Skeletal muscle satellite cell (primary cell): ENCODE data around the gene ZNRF1.

Source experiments
- H3K27me3 ChIP-seq: 2 replicates; pipeline ENCODE4 v1.7.0; 2013; ENCODE audit warnings: low read length; ENCODE audit not compliant: control insufficient read depth, insufficient read depth
- H3K36me3 ChIP-seq: 2 replicates; pipeline ENCODE4 v1.7.0; 2013; ENCODE audit warnings: mild to moderate bottlenecking, control low read depth, low read length; ENCODE audit not compliant: insufficient read depth
- H3K4me1 ChIP-seq: 2 replicates; pipeline ENCODE4 v1.7.0; 2013; ENCODE audit warnings: low read length; ENCODE audit not compliant: control insufficient read depth, insufficient read depth
- H3K4me2 ChIP-seq: 2 replicates; pipeline ENCODE4 v1.7.0; 2013; ENCODE audit warnings: mild to moderate bottlenecking, low read length
- H3K4me3 ChIP-seq: 2 replicates; pipeline ENCODE4 v1.7.0; 2013; ENCODE audit warnings: low read length
- H3K9ac ChIP-seq: 2 replicates; pipeline ENCODE4 v1.7.0; 2013; ENCODE audit warnings: mild to moderate bottlenecking, low read depth, low read length, moderate library complexity
- H3K9me3 ChIP-seq: replicated peaks from 2 replicates; pipeline ENCODE4 v1.7.0; 2013; ENCODE audit warnings: mild to moderate bottlenecking, control low read depth, low read length

The ZNRF1 gene

GRCh38 chr16:75074920-75075687, 76.3 kb downstream of the ZNRF1 start:
- Histone ChIP-seq H3K4me1 (peaks cover 6% of the 10 kb centered on the region), H3K4me2 (no peak overlapping the region), H3K4me3 (no peak overlapping the region), H3K27me3 (no peaks in the 10 kb centered on the region), H3K36me3 (no peaks in the 10 kb centered on the region), H3K9me3 (no peaks in the 10 kb centered on the region), H3K9ac (no peak overlapping the region)

GRCh38 chr16:75075688-75076268, 77.0 kb downstream of the ZNRF1 start:
- Histone ChIP-seq H3K27me3 (no peaks in the 10 kb centered on the region), H3K4me2 (no peak overlapping the region), H3K9ac (no peak overlapping the region), H3K36me3 (no peaks in the 10 kb centered on the region), H3K9me3 (no peaks in the 10 kb centered on the region), H3K4me3 (no peak overlapping the region), H3K4me1 (peaks cover 8% of the 10 kb centered on the region)

DNA sequence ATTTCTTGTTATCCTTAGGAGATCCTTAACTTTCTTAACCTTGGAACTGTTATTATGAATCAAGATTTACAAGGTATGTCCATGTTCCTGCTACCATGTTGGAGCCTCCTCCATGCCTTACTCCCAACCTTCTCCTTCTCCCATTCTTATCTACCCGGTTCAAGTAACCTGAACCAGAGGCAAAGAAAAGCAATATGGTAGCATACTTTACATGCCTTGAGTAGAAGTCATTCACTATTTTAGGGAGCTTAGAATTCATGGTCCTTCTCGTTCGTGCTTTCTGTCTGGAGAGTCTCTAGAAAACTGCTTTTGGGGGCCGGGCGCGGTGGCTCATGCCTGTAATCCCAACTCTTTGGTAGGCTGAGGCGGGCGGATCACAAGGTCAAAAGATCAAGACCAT, 80.1 kb downstream of the ZNRF1 start:
- H3K4me3 ChIP-seq: no peak overlapping the region
- H3K4me1 ChIP-seq: peaks cover 11% of the 10 kb centered on the region
- no peaks in the 10 kb centered on the region for H3K9me3 ChIP-seq
- H3K9ac ChIP-seq: no peak overlapping the region
- no peaks in the 10 kb centered on the region for H3K27me3 ChIP-seq
- H3K4me2 ChIP-seq: no peak overlapping the region
- no peaks in the 10 kb centered on the region for H3K36me3 ChIP-seq

DNA sequence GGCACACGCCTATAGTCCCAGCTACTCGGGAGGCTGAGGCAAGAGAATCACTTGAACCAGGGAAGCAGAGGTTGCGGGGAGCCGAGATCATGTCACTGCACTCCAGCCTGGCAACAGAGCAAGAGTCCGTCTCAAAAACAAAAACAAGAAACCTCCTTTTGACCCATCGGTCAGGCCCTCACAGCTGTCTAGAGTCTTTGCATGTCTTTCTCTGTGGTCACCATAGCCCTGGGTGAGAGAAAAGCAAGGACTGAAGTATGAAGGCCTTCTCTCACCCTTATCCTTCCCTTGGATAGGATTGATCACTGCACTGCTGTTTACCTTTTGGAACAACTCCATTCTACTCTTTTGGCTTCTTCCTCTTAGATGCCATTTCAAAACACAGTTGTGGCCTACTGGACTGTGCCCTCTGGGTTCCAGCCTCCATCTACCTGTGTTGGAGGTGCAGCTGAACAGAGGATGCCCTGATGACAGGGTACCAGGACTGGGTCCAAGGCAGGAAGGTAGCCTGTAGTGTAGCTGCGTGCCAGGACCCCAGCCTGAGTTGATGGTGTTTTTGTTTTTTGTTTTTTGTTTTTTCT, 80.6 kb downstream of the ZNRF1 start:
- Histone ChIP-seq H3K27me3 (no peaks in the 10 kb centered on the region), H3K4me1 (peaks cover 11% of the 10 kb centered on the region), H3K4me2 (no peak overlapping the region), H3K36me3 (no peaks in the 10 kb centered on the region), H3K9me3 (no peaks in the 10 kb centered on the region), H3K4me3 (no peak overlapping the region), H3K9ac (no peak overlapping the region)

GRCh38 chr16:75080205-75081029, 81.6 kb downstream of the ZNRF1 start:
- Histone ChIP-seq H3K9me3 (no peaks in the 10 kb centered on the region), H3K4me3 (no peak overlapping the region), H3K4me1 (peaks cover 11% of the 10 kb centered on the region), H3K9ac (no peak overlapping the region), H3K4me2 (no peak overlapping the region), H3K27me3 (no peaks in the 10 kb centered on the region), H3K36me3 (no peaks in the 10 kb centered on the region)

- Histone ChIP-seq H3K27me3 (no peaks in the 10 kb centered on the region), H3K4me1 (peaks cover 14% of the 10 kb centered on the region), H3K9me3 (no peaks in the 10 kb centered on the region), H3K9ac (no peak overlapping the region), H3K4me2 (no peak overlapping the region), H3K36me3 (no peaks in the 10 kb centered on the region), H3K4me3 (no peak overlapping the region)
These were observed 82.5 kb downstream of the ZNRF1 start for GRCh38 chr16:75081179-75081859.

- H3K9ac ChIP-seq: no peak overlapping the region
These were observed 85.0 kb downstream of the ZNRF1 start for GRCh38 chr16:75083813-75084212.

DNA sequence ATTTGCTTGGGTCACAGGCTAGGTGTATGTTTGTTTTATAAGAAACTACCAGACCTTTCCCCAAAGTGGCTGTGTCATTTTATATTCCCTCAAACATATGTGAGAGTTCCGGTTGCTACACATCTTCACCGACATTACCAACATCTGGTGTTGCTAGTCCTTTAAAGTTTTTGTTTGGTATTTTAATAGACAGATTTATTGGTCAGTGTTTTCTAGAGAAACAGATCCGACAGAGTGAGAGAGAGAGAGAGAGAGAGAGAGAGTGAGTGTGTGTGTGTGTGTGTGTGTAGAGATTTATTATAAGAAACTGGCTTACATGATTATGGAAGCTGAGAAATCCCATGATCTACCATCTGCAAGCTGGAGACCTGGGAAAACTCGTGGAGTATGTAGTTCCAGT, 86.7 kb downstream of the ZNRF1 start:
- no peak overlapping the region for H3K9ac ChIP-seq
- H3K4me2 ChIP-seq: no peak overlapping the region
- H3K4me1 ChIP-seq: peaks cover 30% of the 10 kb centered on the region
- H3K4me3 ChIP-seq: no peak overlapping the region
- no peaks in the 10 kb centered on the region for H3K27me3 ChIP-seq
- H3K9me3 ChIP-seq: no peaks in the 10 kb centered on the region
- H3K36me3 ChIP-seq: no peaks in the 10 kb centered on the region

More at GRCh38 chr16:75083813-75084212, 85.0 kb downstream of the ZNRF1 start:
- no peak overlapping the region for H3K4me2 ChIP-seq
- no peaks in the 10 kb centered on the region for H3K36me3 ChIP-seq
- H3K4me3 ChIP-seq: no peak overlapping the region
- H3K4me1 ChIP-seq: peaks cover 35% of the 10 kb centered on the region
- no peaks in the 10 kb centered on the region for H3K27me3 ChIP-seq
- H3K9me3 ChIP-seq: no peaks in the 10 kb centered on the region

DNA sequence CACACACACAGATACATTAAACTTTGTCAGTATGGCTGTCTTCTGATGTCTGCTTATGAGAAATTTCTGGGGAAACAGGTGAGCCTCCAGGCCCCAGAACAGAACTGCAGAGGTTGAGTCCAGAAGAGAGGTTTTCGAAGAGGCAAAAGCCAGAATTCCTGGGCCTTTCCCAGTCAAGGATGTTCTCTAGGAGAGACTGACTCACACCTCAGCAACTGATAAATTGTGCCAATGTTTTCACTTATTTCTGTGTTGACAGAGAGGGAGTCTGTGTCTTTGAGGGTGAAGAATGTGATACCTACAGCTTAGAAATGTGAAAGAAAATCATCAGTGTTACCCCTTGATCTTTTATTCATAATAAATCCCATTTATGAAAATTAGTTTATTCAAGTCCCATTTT, 87.5 kb downstream of the ZNRF1 start:
- Histone ChIP-seq H3K4me2 (no peak overlapping the region), H3K9ac (no peak overlapping the region), H3K36me3 (no peaks in the 10 kb centered on the region), H3K4me3 (no peak overlapping the region), H3K9me3 (no peaks in the 10 kb centered on the region), H3K4me1 (peaks cover 27% of the 10 kb centered on the region), H3K27me3 (no peaks in the 10 kb centered on the region)

DNA sequence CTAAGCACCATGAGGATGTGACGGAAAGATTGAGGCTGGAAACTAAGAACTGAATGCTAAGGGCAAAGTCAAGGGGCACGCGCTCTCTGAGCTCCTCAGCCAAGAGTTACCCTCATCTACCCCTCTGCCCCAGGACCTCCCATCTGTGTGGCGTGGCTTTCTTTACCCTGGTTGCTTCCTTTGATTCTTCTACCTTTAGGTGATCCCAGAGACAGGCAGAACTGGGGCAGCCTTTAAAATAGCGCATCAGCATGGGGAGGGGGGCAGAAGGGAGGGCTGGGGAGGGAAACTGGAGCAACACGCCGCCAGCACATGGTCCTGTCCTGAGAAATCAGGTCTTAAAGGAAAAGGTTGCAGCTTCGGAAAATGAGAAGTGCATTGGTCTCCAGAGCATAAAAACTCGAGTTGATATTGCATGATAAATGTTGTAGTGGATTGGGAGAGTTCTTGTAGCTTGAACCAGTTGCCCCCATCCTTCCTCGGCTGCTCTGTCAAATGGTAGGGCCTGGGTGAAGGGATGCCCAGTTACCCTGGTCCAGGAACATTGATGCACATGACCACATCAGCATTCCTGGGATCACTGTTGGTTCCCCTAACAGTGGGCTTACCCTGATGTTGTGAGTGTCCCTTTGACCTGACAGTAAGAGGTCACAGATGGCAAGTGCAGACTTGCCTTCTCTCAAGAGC, 88.0 kb downstream of the ZNRF1 start:
- Histone ChIP-seq H3K9ac (no peak overlapping the region), H3K4me3 (no peak overlapping the region), H3K36me3 (no peaks in the 10 kb centered on the region), H3K4me1 (peaks cover 25% of the 10 kb centered on the region), H3K27me3 (no peaks in the 10 kb centered on the region), H3K4me2 (no peak overlapping the region), H3K9me3 (no peaks in the 10 kb centered on the region)
